ENCODE data around the gene CHMP2B.
"Not testable (repeated sequence)": the region's sequence is repeated elsewhere in the genome, so short reads cannot be mapped to it uniquely, and the experiment has no call there.

Gene CHMP2B

GRCh38 chr3:87233805-87234204 is 6.7 kb downstream of the CHMP2B start:
- DNase-seq (ENCODE audit: low spot score): no peak

DNA sequence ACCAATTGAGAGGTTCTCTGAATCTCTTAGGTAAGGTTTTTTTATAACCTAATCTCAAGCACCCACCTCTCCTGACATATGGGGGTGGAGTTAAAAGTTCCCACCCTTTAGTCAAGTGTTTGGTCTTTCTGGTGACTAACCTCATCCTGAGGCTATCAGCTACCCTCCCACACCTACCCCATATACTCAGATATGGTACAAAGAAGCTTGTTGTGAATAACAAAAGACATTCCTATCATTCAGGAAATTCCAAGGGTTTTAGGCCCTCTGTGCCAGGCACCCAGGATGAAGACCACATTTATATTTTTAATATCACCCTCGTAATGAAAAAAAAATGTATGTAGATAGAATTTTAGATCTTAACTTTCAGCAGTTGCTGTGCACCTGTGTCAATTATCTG is 9.0 kb downstream of the CHMP2B start:
- DNase-seq (ENCODE audit: low spot score): no peak

GRCh38 chr3:87246662-87247429 is 19.7 kb downstream of the CHMP2B start:
- no peak for DNase-seq (ENCODE audit: low spot score)

DNA sequence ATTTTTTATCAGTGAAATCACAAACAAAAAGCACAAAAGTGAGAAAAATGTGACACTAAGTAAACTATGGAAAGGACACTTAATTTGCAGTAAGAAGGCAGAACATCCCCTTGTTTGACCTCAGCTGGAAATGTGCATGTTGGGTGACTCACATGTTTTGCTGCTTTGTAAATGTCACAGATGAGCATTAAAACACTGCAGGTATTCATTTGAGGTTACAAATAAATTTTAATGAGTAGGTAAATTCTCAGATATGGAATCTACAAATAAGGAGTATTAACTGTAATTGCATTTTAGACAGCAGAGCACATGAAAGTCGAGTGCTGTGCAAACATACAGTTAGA is 20.3 kb downstream of the CHMP2B start:
- no peak for DNase-seq (ENCODE audit: low spot score)

- DNase-seq (ENCODE audit: low spot score): not testable (repeated sequence)
Observed at GRCh38 chr3:87248231-87248630, 21.1 kb downstream of the CHMP2B start.

GRCh38 chr3:87248831-87249230 is 21.7 kb downstream of the CHMP2B start:
- no peak for DNase-seq (ENCODE audit: low spot score)

GRCh38 chr3:87250009-87250408 is 22.9 kb downstream of the CHMP2B start:
- no peak for DNase-seq (ENCODE audit: low spot score)

DNA sequence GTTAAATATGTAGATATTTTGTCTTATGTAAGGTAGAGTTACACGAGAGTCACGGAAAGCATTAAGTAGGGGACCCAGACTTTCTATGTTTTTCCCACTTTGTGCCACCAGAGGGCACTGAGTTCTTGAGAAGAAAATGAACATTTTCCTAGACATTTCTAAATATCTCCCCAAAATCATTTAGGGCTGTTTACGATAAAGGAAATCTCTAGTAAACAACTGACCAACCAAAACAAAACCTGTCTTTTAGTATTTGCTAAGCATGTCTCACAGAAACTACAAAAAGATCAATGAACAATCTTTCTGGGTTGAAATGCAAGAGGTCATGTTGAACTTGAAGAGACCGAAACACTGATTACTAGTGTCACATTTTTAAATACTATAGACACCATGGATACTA is 33.2 kb downstream of the CHMP2B start:
- DNase-seq (ENCODE audit: low spot score): peak; percentile 23

DNA sequence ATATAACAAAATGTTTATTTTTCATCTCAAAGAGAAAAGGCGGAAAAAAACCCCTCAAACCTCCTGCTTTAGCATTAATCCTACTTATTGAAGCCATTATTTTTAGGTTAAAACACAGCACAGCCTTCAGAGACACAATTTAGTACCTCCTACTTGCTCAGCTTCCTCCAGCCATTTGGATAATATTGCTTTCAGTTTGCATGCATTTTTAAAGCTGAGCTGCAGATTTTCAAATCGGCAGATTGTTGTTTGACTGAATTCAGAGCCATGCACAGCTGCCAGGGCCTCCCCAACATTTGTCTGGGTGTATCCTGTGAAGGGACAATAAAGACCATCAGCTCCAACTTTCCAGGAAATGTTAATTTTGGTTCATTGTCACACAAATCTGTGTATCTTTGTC is 34.8 kb downstream of the CHMP2B start:
- DNase-seq (ENCODE audit: low spot score): no peak

DNA sequence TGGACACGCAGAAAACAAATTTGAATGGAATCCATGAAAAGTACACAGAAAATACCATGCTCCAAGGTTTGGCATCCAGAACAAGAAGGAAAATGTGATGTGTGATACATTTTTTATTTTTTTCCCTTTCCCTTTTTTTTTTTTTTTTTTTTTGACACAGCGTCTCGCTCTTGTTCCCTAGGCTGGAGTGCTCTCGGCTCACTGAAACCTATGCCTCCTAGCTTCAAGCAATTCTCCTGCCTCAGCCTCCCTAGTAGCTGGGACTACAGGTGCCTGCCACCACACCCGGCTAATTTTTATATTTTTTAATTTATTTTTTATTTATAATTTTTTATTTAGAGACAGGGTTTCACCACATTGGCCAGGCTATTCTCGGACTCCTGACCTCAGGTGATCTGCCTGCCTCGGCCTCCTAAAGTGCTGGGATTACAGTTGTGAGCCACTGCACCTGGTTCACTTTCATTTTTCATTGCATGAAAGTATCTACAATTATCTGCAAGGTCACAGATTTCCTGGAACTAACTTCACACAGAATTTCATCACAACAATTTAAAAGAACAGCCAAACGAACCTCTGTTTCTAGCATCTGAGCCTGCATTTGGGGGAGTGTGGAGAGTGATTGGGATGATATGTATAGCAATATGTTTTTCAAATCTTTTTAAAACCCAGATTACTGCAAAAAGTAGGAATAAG is 41.0 kb downstream of the CHMP2B start:
- DNase-seq (ENCODE audit: low spot score): no peak

DNA sequence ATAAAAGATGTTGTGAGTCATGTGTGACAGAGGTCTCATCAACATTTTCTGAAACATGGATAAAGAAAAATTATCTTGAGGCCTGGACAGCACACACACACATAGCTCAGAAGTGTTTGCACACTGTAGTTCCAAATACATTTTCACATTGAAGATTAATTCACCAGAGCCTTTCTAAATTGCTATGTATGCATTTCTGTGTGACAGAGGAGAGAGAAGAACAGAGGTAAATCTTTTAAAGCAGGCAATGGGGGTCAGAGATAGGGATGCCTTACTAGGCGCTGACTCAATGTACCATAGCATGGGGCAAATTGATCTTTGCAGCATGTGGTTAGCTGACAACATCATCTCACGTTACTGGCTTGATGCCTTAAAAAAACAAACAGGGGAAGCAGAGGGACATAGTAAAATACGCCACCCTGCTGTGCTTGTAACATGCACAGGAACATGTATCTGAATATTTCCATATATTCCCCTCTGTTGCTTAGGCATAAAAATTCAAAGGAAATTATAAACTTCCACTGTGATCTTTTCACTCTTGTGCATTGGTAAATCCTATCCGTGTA is 41.6 kb downstream of the CHMP2B start:
- DNase-seq (ENCODE audit: low spot score): no peak

DNA sequence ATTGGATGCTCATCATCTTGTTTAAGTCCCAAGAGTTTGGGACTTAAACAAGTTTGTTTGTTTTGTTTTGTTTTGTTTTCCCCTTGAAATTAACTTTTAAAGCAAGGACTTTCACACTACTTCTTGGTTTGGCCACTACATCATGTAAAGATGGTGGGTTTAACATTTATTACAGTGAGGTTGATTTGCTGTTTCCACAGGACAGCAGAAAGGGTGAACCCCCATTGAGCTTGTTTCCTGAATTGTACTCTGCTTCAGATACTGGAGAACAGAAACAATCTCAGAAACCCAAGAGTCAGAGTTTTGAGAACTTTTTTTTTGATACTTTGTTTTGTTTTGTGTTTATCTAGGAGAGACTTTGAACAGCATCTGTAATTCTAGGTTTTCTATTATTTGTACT is 42.6 kb downstream of the CHMP2B start:
- DNase-seq (ENCODE audit: low spot score): no peak

GRCh38 chr3:87270908-87271700 is 44.0 kb downstream of the CHMP2B start:
- DNase-seq (ENCODE audit: low spot score): no peak

DNA sequence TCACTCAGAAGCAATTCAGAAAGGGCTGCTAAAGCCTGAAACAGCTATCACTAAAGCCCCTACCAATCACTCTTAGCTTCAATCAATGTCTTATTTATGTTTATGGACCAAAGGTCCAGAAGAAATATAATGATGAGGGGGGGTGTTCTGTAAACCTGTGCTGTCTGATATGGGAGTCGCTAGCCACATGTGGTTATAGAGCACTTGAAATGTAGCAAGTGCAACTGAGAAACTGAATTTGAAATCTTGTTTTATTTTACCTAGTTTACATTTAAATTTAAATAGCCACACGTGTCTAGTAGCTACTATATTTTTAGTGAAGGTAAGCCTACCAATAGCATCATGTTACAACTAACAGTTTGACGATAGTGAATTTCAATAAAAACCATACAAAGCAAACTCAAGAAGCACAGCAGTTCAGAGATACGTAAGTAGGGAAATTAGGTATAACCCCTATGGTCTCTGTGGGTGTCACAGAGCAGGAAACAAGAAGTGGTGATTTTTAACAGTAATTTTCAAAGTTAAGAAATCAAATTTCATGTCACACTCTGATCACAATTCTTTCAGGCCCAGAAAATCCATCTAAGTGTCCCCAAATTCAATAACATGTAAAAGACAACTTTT is 45.7 kb downstream of the CHMP2B start:
- no peak for DNase-seq (ENCODE audit: low spot score)

DNA sequence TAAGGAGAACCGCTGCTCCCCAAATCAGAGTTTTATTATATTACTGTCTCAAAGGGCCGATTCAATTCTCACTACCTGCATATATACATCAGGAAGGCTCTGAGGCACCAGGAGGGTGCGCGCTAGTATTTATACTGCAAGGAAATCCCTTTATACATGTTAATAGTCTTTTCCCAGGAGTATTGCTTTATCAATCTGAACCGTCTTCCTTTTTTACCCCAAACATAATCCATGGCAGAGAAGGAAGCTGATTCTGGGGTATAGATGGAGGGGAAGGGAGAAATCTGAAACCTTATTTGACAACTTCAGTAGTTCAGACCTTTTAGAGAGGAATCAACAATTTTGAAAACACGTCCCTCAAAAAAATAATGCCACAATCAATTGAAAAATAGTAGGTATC is 49.4 kb downstream of the CHMP2B start, which contains the start of gene POU1F1:
TSS of gene POU1F1 (minus strand) at position 101 of the 400 bp plus-strand sequence. CDS start 122 bp downstream, outside the sequence.
- DNase-seq (ENCODE audit: low spot score): no peak

- no peak for DNase-seq (ENCODE audit: low spot score)
Observed at GRCh38 chr3:87287011-87287410, 59.9 kb downstream of the CHMP2B start.

GRCh38 chr3:87288446-87288845 is 61.3 kb downstream of the CHMP2B start:
- no peak for DNase-seq (ENCODE audit: low spot score)

DNA sequence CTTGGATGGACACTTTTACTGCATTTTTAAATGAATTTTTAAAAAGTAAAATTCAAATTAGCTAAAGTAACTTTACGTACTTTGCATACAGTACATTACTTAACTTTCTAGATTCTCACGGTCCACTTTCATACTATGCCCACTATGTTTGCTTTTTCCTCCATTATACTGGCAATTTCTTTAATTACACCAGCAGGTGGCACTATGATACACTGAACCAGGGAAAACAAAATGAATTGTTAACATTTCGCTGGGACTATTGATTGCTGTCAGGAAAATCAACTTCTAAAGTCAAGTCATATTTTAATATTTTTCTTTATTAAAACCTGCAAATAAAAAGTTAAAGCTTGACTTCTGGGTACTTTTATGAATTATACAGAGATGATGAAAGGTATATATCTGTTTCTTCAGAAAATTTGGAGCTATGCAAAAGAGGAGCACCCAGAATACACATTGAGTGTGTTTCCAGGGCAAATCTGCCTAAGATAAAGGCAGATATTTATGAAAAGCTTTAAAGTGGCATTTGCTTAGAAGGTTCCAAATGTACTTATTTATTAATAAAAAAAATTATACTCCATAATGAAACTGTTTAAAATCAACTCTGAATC is 71.1 kb downstream of the CHMP2B start:
- DNase-seq (ENCODE audit: low spot score): peak; percentile 41

- DNase-seq (ENCODE audit: low spot score): not testable (repeated sequence)
Observed at GRCh38 chr3:87305031-87305430, 77.9 kb downstream of the CHMP2B start.
